HepG2 (cell line): ENCODE measurements around the gene NELL2. TPM values are rescaled to one million over a fixed set of nuclear protein-coding genes. Genes with fewer than 3 reads are reported as not detected.

Experiments
- ATAC-seq: fragments of 200-7000 bp; cut with Tn5 transposase; 3 replicates; pipeline ENCODE4 v1.9.1; 2020; ENCODE audit warnings: mild to moderate bottlenecking, moderate library complexity
- BruUV-seq: library from RNA; stranded (reverse); fragments of 400-500 nt; replicated peaks from 2 replicates; lab custom pipeline; 2021; lab: Mats Ljungman, UMichigan
- CTCF ChIA-PET: fragments of 300-600 bp; formaldehyde crosslinking; extraction: SDS; loops from one replicate; lab custom pipeline; 2021; ENCODE audit warnings: low total read pairs, inconsistent platforms, low intra/inter-chr PET ratio; lab: Yijun Ruan, JAX
- POLR2A ChIA-PET: fragments of 350-600 bp; sonication (Branson Sonifier 250); formaldehyde crosslinking; loops from one replicate; lab custom pipeline; 2020; ENCODE audit warnings: antibody characterized with exemption, inconsistent platforms; lab: Yijun Ruan, JAX
- DNase-seq: peaks from one replicate; pipeline ENCODE4 v3.0.0-alpha.2; 2015; ENCODE audit warnings: low spot score
- FAIRE-seq: peaks from 3 replicates; lab custom pipeline; 2011; peaks lifted over from hg19 to GRCh38; lab: Jason Lieb, UNC
- H2AFZ ChIP-seq: one replicate; pipeline ENCODE4 v1.6.1; 2011; ENCODE audit warnings: low read length, inconsistent platforms
- H3K27ac ChIP-seq: fragments of 300-600 bp; 3 replicates; pipeline ENCODE4 v1.8.0; 2011; ENCODE audit warnings: mixed run types, mild to moderate bottlenecking, mixed read lengths, low read length, inconsistent platforms; ENCODE audit not compliant: insufficient read depth; ENCODE audit errors: extremely low read length
- H3K27me3 ChIP-seq, 2 experiments: fragments of 200-600 bp in 1 of 2; 2 replicates in 1 of 2; 3 replicates in 1 of 2; pipeline versions ENCODE4 v1.6.0 to v1.8.0; 2011; ENCODE audit warnings: low read length in 2 of 2, mild to moderate bottlenecking in 2 of 2, moderate library complexity in 2 of 2, inconsistent platforms in 1 of 2; ENCODE audit not compliant: insufficient read depth in 2 of 2, control insufficient read depth in 1 of 2
- H3K36me3 ChIP-seq, 2 experiments: fragments of 200-600 bp in 1 of 2; replicated peaks in 1 of 2; 2 replicates in 1 of 2; 3 replicates in 1 of 2; pipeline versions ENCODE4 v1.5.1 to v1.8.0; 2011; ENCODE audit warnings: low read length in 2 of 2, inconsistent platforms in 1 of 2; ENCODE audit not compliant: insufficient read depth in 2 of 2, control insufficient read depth in 1 of 2
- H3K4me1 ChIP-seq: 2 replicates; pipeline ENCODE4 v1.5.1; 2012; ENCODE audit warnings: low read length, inconsistent platforms; ENCODE audit not compliant: insufficient read depth
- H3K4me2 ChIP-seq: 2 replicates; pipeline ENCODE4 v1.6.0; 2011; ENCODE audit warnings: low read depth, low read length, inconsistent platforms
- H3K4me3 ChIP-seq, 3 experiments: fragments of 200-600 bp in 1 of 3; sonication (generic), shearing (Covaris generic) in 1 of 3; replicated peaks in 1 of 3; 2 replicates each; pipeline ENCODE4 v1.5.1; 2011 to 2016; ENCODE audit warnings: low read length in 3 of 3, inconsistent platforms in 2 of 3, low read depth in 2 of 3, mild to moderate bottlenecking in 2 of 3, control low read depth in 1 of 3, mixed read lengths in 1 of 3; ENCODE audit not compliant: insufficient read depth in 1 of 3
- H3K79me2 ChIP-seq: one replicate; pipeline ENCODE4 v1.6.1; 2011; ENCODE audit warnings: low read length, inconsistent platforms; ENCODE audit not compliant: insufficient read depth
- H3K9ac ChIP-seq: 2 replicates; pipeline ENCODE4 v1.6.0; 2011; ENCODE audit warnings: mild to moderate bottlenecking, low read depth, low read length, inconsistent platforms; ENCODE audit not compliant: insufficient read depth
- H3K9me3 ChIP-seq: 2 replicates; pipeline ENCODE4 v1.5.1; 2012; ENCODE audit warnings: mild to moderate bottlenecking, low read length
- H4K20me1 ChIP-seq: 2 replicates; pipeline ENCODE4 v1.6.0; 2011; ENCODE audit warnings: inconsistent platforms, mild to moderate bottlenecking, low read length, moderate library complexity; ENCODE audit not compliant: insufficient read depth
- FOXC1 ChIP-seq: sonication (generic); formaldehyde crosslinking; IDR thresholded peaks from 2 replicates; pipeline ENCODE4 v1.8.0; 2022; ENCODE audit warnings: mild to moderate bottlenecking, missing genetic modification reagents, borderline replicate concordance
- HNF4A ChIP-seq: sonication (generic); formaldehyde crosslinking; IDR thresholded peaks from 2 replicates; pipeline ENCODE4 v1.4.0; 2020; ENCODE audit warnings: missing genetic modification reagents
- PBX2 ChIP-seq: IDR thresholded peaks from 2 replicates; pipeline ENCODE4 v1.6.1; 2016; ENCODE audit warnings: control low read depth
- SAP130 ChIP-seq: IDR thresholded peaks from 2 replicates; pipeline ENCODE4 v1.6.1; 2016; ENCODE audit warnings: low read depth
- ZBTB20 ChIP-seq: sonication (generic); formaldehyde crosslinking; IDR thresholded peaks from 2 replicates; pipeline ENCODE4 v1.8.1; 2023; ENCODE audit warnings: missing genetic modification reagents, low read depth, mild to moderate bottlenecking, borderline replicate concordance
- ZNF136 ChIP-seq: sonication (generic); formaldehyde crosslinking; IDR thresholded peaks from 2 replicates; pipeline ENCODE4 v1.8.1; 2022; ENCODE audit warnings: low read depth, mild to moderate bottlenecking, moderate library complexity, missing genetic modification reagents
- ZNF292 ChIP-seq: sonication (generic); formaldehyde crosslinking; IDR thresholded peaks from 2 replicates; pipeline ENCODE4 v1.8.1; 2022; ENCODE audit warnings: mild to moderate bottlenecking, low read depth, missing genetic modification reagents, borderline replicate concordance
- ZNF337 ChIP-seq: sonication (generic); formaldehyde crosslinking; IDR thresholded peaks from 2 replicates; pipeline ENCODE4 v1.5.1; 2020; ENCODE audit warnings: missing genetic modification reagents, low read depth, mild to moderate bottlenecking, borderline replicate concordance
- ZNF343 ChIP-seq: sonication (generic); formaldehyde crosslinking; IDR thresholded peaks from 2 replicates; pipeline ENCODE4 v1.4.0; 2020; ENCODE audit warnings: mild to moderate bottlenecking, missing genetic modification reagents
- ZNF563 ChIP-seq: sonication (generic); formaldehyde crosslinking; IDR thresholded peaks from 2 replicates; pipeline ENCODE4 v1.8.0; 2022; ENCODE audit warnings: mild to moderate bottlenecking, moderate library complexity, missing genetic modification reagents
- ZNF576 ChIP-seq: sonication (generic); formaldehyde crosslinking; IDR thresholded peaks from 2 replicates; pipeline ENCODE4 v1.4.0; 2020; ENCODE audit warnings: mild to moderate bottlenecking, missing genetic modification reagents
- ZNF687 ChIP-seq: sonication (generic); formaldehyde crosslinking; IDR thresholded peaks from 2 replicates; pipeline ENCODE4 v1.5.1; 2020; ENCODE audit warnings: mild to moderate bottlenecking, missing genetic modification reagents, moderate library complexity
- in situ Hi-C: cut with HindIII; loops from 2 replicates; pipeline ENCODE4 v1.10.0; 2017; ENCODE audit warnings: low pct_unique_long_range_greater_than_20kb; ENCODE audit not compliant: extremely low pct_ligation_motif_present
- intact Hi-C: fragments of 100-400 bp; cut with micrococcal nuclease; formaldehyde crosslinking; loops from one replicate; pipeline ENCODE4 v1.10.0; 2022; ENCODE audit not compliant: unreplicated experiment
- polyA plus RNA-seq, 8 experiments: library from polyadenylated mRNA; depleted of rRNA in 3 of 8; stranded (reverse) in 7 of 8; unstranded in 1 of 8; fragments of >200 nt; fragmentation: Illumina TruSeq in 4 of 8; extraction: Trizol in 4 of 8; gene quantifications; 2 replicates each; pipeline versions ENCODE4 v1.2.1 to v1.2.3, GENCODE V29; 2011 to 2016; ENCODE audit warnings: low read depth in 4 of 8, missing spikeins in 1 of 8, mixed read lengths in 1 of 8; ENCODE audit not compliant: insufficient read depth in 1 of 8
- total RNA-seq, 5 experiments: library from RNA; depleted of rRNA; stranded (reverse); fragments of >200 nt; fragmentation: Illumina TruSeq; extraction: Trizol; gene quantifications; 2 replicates each; pipeline ENCODE4 v1.2.3, GENCODE V29; 2016; ENCODE audit warnings: low read depth in 1 of 5

The NELL2 gene
- total and polyA plus RNA-seq, 2 of the 13 experiments (the other 11 are each of a cell fraction or from before 2014, with no cell fraction given) = 0.11 TPM; not detected in 1

GRCh38 chr12:44581642-44582242 is 294.4 kb downstream of the NELL2 start (continued):
- TF ChIP-seq PBX2 (no peak), ZNF576 (CRISPR knock-in tag) (no peak), ZNF337 (no peak), ZNF687 (no peak), ZNF136 (CRISPR knock-in tag) (no peak)

- no peaks in the 10 kb centered on the region for H4K20me1 ChIP-seq
- H3K27me3 ChIP-seq = no peaks in the 10 kb centered on the region; a peak in 1 of 5 replicates
- H3K79me2 ChIP-seq = no peaks in the 10 kb centered on the region
- TF ChIP-seq ZNF292 (CRISPR knock-in tag) (no peak), ZNF563 (CRISPR knock-in tag) (no peak), ZBTB20 (CRISPR knock-in tag) (no peak), HNF4A (CRISPR knock-in tag) (no peak), ZNF343 (CRISPR knock-in tag) (no peak), FOXC1 (CRISPR knock-in tag) (no peak), SAP130 (CRISPR knock-in tag) (no peak)
- TF ChIP-seq, all 625 proteins: peak for 0
- no peak overlapping the region for H3K4me2 ChIP-seq
- H3K36me3 ChIP-seq = no peaks in the 10 kb centered on the region
- DNase-seq (no peak), FAIRE-seq (no peak), ATAC-seq (no peak)
- no peaks in the 10 kb centered on the region for H3K9me3 ChIP-seq
- POLR2A ChIA-PET = no interaction called here
- H3K4me3 ChIP-seq = no peak overlapping the region
- H2AFZ ChIP-seq = no peak overlapping the region
- BruUV-seq = no TSS peak
- no peak overlapping the region for H3K9ac ChIP-seq
- H3K27ac ChIP-seq = no peak overlapping the region
- H3K4me1 ChIP-seq = no peaks in the 10 kb centered on the region
- intact Hi-C loops = no loop called here
- CTCF ChIA-PET = no interaction called here
- in situ Hi-C loops = no loop called here
These were observed 301.5 kb downstream of the NELL2 start for GRCh38 chr12:44574586-44574985.
